Non-pigmented ciliary epithelial cell (primary cell): Measurements from ENCODE around the gene SNX30.

Experiments
- DNase-seq: peaks from one replicate; pipeline ENCODE4 v3.0.0-alpha.2; 2010; ENCODE audit warnings: low read depth

Gene SNX30

GRCh38 chr9:112783551-112783954 is 33.0 kb downstream of the SNX30 start:
- DNase-seq, result no peak

GRCh38 chr9:112784020-112784785 is 33.6 kb downstream of the SNX30 start:
- no peak for DNase-seq

DNA sequence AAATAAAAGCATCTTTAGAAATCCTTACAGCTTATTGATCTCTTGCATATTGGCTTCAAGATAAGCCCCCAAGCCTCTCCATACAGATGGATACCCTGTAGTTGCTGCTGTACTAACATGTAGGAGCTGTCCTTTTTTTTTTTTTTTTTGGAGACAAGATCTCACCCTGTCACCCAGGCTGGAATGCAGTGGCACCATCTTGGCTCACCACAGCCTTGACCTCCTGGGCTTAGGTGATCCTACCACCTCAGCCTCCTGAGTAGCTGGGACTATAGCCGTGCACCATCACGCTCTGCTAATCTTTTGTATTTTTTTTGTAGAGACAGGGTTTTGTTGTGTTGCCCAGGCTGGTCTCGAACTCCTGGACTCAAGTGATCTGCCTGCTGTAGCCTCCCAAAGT is 35.4 kb downstream of the SNX30 start:
- DNase-seq, result no peak

DNA sequence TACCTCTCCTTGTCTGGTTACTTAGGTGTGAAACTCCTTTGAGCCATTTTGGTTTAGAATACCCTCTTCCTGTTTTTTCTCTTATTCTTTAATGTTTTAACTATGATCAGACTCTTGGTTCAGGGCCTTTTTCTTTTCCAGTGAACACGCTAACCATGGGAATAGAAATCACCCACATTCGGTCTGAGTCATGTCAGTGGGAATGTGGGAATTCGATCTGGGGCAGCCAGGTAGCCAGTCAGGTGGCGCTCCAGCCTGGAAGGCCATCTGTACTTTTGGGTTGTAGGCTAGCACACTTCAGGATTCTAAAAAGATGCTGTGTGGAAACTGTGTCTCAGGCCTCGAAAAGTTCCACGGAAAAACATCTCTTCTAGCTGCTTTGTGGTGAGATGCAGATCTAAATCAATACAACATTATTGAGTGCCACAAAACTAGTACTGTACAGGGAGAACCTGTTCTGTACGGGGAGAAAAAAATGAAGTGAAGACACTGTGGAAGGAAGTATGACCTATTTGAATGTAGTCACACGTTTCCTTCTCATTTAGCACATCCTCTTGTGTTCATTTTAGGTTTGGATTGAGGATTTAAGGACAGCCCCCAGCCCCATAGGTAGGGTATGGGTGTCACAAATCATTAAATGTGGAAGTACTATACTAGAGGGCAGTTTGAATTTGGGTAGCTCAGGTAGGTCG is 36.4 kb downstream of the SNX30 start:
- no peak for DNase-seq

DNA sequence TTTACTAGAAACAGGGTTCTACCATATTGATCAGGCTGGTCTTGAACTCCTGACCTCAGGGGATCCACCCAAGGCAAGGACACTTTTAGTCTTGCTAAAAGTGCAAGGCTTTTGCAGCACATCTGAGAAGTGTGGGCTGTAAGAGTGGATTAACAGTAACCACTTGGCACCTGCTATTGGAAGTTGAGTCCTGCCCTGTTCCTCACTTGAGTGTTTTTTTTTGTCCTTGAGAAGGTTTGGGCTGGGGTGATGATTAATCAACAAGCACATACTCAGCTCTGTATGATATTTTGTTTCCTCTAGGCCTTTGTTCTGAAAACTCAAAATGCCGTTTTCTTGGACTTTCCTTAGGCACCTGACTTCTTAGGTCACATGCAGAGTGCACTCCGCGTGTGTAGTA is 37.4 kb downstream of the SNX30 start:
- DNase-seq, result no peak

- no peak for DNase-seq
Observed at GRCh38 chr9:112789473-112789872, 38.9 kb downstream of the SNX30 start.

- DNase-seq, result no peak
Observed at GRCh38 chr9:112789891-112790774, 39.6 kb downstream of the SNX30 start.

GRCh38 chr9:112792670-112793069 is 42.1 kb downstream of the SNX30 start:
- DNase-seq, result no peak

GRCh38 chr9:112793213-112793810 is 42.8 kb downstream of the SNX30 start:
- DNase-seq, result no peak

- DNase-seq, result no peak
Observed at GRCh38 chr9:112794731-112795130, 44.2 kb downstream of the SNX30 start.

- no peak for DNase-seq
Observed at GRCh38 chr9:112795921-112796320, 45.4 kb downstream of the SNX30 start.

DNA sequence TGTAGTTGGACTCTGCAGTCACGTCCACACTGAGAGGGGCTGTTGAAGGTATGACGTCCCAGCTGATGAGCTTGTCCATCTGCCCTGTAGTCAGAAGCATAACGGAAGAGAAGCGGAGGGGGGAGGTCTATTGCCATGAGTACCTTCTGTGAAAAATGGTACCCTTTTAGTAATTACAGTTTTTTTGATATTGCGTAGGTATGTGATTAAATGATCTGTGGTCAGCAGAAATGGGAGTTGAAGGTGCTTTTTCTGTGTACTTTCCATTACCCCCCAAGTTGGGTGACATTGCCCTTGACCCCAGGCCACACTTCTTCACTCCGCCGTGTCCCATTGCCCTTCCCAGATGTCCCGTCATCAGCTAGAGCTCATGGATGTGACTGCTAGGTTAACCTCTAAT is 45.9 kb downstream of the SNX30 start:
- no peak for DNase-seq

- DNase-seq, result no peak
Observed at GRCh38 chr9:112809351-112809848, 58.8 kb downstream of the SNX30 start.

GRCh38 chr9:112809906-112810305 is 59.3 kb downstream of the SNX30 start:
- no peak for DNase-seq

GRCh38 chr9:112810696-112811490 is 60.3 kb downstream of the SNX30 start:
- DNase-seq, result no peak

GRCh38 chr9:112811518-112811917 is 61.0 kb downstream of the SNX30 start:
- no peak for DNase-seq

DNA sequence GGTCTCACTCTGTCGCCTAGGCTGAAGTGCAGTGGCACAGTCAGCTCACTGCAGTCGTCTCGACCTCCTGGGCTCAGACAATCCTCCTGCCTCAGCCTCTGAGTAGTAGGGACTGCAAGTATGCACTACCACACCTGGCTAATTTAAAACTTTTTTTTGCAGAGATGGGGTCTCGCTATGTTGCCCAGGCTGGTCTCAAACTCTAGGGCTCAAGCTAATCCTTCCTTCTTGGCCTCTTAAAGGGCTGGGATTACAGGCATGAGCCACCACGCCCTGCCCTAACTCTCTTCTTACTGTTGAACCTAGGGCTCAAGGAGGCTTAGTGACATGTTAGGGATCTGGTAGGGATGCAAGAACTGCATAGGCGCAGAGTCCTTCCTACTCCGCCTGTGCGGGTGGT is 65.3 kb downstream of the SNX30 start:
- no peak for DNase-seq

DNA sequence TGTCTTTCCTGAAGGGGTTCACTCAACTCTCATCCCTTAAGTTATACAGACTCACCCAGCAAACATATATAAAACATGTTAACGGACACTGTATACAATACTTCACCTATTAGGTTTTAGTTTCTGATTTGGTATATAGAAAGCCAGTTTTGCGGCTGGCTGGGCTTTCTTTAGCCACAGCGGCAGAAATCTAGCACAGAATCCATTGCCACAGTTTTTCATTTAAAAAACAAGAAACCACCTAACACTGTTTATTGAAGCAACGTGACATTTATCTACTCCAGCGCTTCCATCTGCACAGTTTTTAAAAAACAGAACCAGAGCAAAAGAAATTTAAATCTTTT is 67.3 kb downstream of the SNX30 start:
- no peak for DNase-seq

GRCh38 chr9:112819635-112820496 is 69.3 kb downstream of the SNX30 start:
- DNase-seq, result peak; percentile 36

DNA sequence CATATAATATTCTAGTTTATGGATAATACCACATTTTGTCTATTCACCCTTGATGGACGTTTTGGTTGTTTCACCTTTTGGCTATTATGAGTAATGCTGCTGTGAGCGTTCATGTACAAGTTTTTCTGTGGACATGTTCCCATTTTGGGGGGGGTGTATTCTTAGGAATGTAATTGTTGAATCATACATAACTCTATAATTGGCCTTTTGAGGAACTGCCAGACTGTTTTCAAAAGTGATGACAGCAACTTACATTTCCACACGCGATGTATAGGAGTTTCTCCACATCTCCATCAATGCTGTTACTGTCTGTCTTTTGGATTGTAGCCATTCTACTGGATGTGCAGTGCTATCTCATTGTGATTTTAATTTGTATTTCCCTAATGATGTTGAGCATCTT is 70.3 kb downstream of the SNX30 start:
- peak; percentile 24 for DNase-seq
